ENCODE results near the gene GALNS.
"Not testable (repeated sequence)": the region's sequence is repeated elsewhere in the genome, so short reads cannot be mapped to it uniquely, and the experiment has no call there.

The GALNS gene

GRCh38 chr16:88834670-88835069, 22.1 kb downstream of the GALNS start:
- no peak for DNase-seq

GRCh38 chr16:88833086-88833485, 23.7 kb downstream of the GALNS start:
- DNase-seq, result no peak

GRCh38 chr16:88831838-88832237, 24.9 kb downstream of the GALNS start:
- DNase-seq, result no peak

- DNase-seq, result no peak
Measured at GRCh38 chr16:88830783-88831182, 26.0 kb downstream of the GALNS start.

- DNase-seq, result no peak
Measured at GRCh38 chr16:88830258-88830657, 26.5 kb downstream of the GALNS start.

- no peak for DNase-seq
Measured at GRCh38 chr16:88828711-88829110, 28.0 kb downstream of the GALNS start.

GRCh38 chr16:88827727-88828126, 29.0 kb downstream of the GALNS start:
- DNase-seq, result no peak

- DNase-seq, result no peak
Measured at GRCh38 chr16:88826070-88826840, 30.5 kb downstream of the GALNS start.

- DNase-seq, result no peak
Measured at GRCh38 chr16:88825146-88825545, 31.6 kb downstream of the GALNS start.

- DNase-seq, result no peak
Measured at GRCh38 chr16:88824256-88825077, 32.3 kb downstream of the GALNS start.

- not testable (repeated sequence) for DNase-seq
Measured at GRCh38 chr16:88823646-88824045, 33.1 kb downstream of the GALNS start.

GRCh38 chr16:88822281-88823040, 34.3 kb downstream of the GALNS start:
- DNase-seq, result no peak

GRCh38 chr16:88821168-88821850, 35.4 kb downstream of the GALNS start:
- DNase-seq, result no peak

- DNase-seq, result no peak
Measured at GRCh38 chr16:88820385-88821025, 36.2 kb downstream of the GALNS start.

GRCh38 chr16:88819126-88819525, 37.6 kb downstream of the GALNS start:
- DNase-seq, result no peak

- no peak for DNase-seq
Measured at GRCh38 chr16:88818575-88818874, 38.2 kb downstream of the GALNS start.

GRCh38 chr16:88817785-88818574, 38.8 kb downstream of the GALNS start:
- DNase-seq, result no peak

GRCh38 chr16:88816736-88817535, 39.8 kb downstream of the GALNS start:
- DNase-seq, result no peak

GRCh38 chr16:88815901-88816589, 40.7 kb downstream of the GALNS start:
- peak; percentile 54 for DNase-seq

- no peak for DNase-seq
Measured at GRCh38 chr16:88815227-88815626, 41.5 kb downstream of the GALNS start.
